C4-2B (cell line): ENCODE results near the gene FSTL4.

ENCODE experiments used
- H3K27ac ChIP-seq: fragments of 450-650 bp; 2 replicates; pipeline ENCODE4 v1.5.1; 2017
- ZFX ChIP-seq: fragments of 450-650 bp; IDR thresholded peaks from 2 replicates; pipeline ENCODE4 v1.6.1; 2017
- TF ChIP-seq, protein P1 (sequence below): fragments of 450-650 bp; conservative IDR thresholded peaks from 2 replicates; pipeline ENCODE4 v1.5.1; 2017; ENCODE audit warnings: mild to moderate bottlenecking

The FSTL4 gene

DNA sequence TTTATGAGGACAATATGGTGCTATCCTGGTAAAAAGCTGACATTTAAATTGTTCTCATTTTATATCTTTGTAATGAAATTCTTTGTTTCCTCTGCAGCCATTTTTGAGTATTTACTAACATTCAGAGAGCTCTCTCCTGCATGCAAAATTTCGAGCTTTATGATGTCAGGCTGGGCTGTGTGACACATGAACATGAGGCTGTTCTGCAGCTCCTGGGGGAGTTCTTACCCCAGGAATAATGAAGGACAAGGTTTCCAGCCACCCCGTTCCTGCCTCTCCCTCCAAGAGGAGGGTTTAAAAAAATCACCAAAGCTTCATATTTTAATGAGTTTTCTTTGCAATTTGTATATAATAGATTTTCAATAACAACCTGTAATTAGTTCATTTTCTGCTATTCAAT lies 308.2 kb downstream of the FSTL4 start:
- no peak for TF ChIP-seq ZFX
- TF ChIP-seq, protein P1, sequence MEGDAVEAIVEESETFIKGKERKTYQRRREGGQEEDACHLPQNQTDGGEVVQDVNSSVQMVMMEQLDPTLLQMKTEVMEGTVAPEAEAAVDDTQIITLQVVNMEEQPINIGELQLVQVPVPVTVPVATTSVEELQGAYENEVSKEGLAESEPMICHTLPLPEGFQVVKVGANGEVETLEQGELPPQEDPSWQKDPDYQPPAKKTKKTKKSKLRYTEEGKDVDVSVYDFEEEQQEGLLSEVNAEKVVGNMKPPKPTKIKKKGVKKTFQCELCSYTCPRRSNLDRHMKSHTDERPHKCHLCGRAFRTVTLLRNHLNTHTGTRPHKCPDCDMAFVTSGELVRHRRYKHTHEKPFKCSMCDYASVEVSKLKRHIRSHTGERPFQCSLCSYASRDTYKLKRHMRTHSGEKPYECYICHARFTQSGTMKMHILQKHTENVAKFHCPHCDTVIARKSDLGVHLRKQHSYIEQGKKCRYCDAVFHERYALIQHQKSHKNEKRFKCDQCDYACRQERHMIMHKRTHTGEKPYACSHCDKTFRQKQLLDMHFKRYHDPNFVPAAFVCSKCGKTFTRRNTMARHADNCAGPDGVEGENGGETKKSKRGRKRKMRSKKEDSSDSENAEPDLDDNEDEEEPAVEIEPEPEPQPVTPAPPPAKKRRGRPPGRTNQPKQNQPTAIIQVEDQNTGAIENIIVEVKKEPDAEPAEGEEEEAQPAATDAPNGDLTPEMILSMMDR, result no peak
- no peak overlapping the region for H3K27ac ChIP-seq

DNA sequence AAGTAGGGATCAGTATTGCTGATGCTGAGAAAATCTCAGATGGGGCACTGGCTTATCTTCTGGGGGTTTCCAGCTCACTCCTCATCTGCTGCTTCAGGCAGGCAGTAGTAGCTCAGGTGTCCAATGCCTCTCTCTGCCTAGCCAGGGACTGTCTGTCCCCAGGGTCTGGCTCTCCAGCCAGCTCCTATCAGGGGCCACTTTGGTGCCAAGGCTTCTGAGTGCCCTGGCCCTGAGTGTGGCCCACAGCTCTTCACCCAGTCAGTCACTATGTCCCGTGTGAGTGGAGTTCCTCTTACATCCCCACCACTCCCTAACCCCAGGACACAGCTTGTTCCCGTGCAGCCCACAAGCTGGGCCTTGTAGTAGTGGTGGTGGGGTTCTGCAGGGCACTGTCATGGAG lies 309.0 kb downstream of the FSTL4 start:
- H3K27ac ChIP-seq, result no peak overlapping the region

DNA sequence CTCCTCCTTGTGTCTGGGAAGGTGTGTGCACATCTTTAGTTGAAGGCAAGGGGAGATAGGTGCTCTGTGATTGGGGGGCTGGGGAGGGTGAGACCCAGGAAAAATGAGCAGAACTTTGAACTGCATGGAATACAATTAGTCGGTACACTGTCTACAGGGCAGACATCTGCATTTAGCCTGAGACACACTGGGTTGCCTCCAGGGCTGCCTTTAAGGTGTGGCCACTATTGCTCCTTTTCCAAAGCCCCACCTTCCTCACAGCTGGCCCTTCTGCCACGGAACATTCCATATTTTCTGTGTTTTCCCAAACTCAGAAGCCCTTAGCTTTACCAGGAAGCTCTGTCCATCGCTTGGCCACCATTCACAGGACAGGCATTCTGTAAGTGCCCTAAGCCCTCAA lies 312.6 kb downstream of the FSTL4 start:
- no peak overlapping the region for H3K27ac ChIP-seq

More for the DNA sequence above, 309.0 kb downstream of the FSTL4 start:
- TF ChIP-seq, protein P1, result no peak
- no peak for TF ChIP-seq ZFX

DNA sequence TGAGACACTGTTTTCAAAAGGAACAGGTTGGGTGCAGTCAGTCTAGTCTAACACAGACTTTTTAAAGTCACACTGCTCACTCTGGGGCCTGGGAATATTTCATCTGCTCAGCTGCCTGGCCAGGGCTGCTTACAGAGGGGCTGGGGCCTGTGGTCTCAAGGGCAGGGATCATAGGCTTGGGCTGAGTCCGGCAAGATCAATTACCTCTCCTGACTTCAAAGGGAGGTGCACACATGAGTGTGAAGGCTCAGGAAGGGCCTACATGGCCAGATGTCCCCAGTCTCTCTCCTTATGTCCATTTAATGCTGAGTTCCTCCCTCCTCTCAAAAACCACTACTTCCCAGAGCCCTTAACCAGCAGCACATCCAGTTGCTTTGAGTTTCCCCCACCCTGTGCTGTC lies 313.3 kb downstream of the FSTL4 start:
- TF ChIP-seq, protein P1, result no peak
- TF ChIP-seq ZFX, result no peak
- H3K27ac ChIP-seq, result no peak overlapping the region

More for the DNA sequence above, 312.6 kb downstream of the FSTL4 start:
- TF ChIP-seq, protein P1, result no peak
- no peak for TF ChIP-seq ZFX

DNA sequence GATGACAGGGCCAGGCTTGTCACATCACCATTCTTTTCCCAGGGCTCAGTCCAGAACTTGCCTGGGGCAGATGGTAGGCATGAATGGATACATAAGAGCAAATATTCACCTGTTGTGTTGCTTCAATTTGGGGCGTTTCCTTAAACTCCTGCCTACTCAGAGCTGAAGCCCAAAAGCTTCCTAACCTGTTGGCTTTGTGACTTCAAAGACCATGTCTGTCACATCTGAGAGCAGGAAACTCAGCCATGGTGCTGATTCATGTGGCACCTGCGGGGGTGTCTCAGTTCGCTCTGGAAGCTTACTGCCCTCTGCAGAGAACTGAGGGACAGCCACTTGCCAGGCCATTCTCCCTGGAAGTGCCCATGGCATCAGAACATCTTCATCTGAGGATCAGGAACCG lies 313.9 kb downstream of the FSTL4 start:
- H3K27ac ChIP-seq, result no peak overlapping the region
- TF ChIP-seq ZFX, result no peak
- TF ChIP-seq, protein P1, result no peak

DNA sequence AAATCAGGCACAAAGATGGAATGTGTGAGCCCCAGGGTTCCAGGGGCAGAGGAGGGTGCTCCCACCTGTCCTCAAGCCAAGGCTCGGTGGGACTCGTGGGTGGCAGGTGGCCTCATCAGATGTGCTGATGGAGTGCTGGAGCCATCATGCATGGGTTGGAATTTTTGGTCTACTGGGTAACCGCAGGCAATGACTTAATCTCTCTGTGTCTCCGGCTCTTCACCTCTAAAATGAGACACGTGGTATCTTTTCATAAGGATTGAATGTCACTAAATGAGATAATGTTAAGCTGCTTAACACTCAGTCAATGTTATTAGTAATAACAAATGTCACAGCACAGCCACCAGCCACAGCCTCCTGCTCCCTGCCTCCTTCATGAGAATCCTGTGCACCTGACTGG lies 315.0 kb downstream of the FSTL4 start:
- TF ChIP-seq ZFX, result no peak
- TF ChIP-seq, protein P1, result no peak
- no peak overlapping the region for H3K27ac ChIP-seq

DNA sequence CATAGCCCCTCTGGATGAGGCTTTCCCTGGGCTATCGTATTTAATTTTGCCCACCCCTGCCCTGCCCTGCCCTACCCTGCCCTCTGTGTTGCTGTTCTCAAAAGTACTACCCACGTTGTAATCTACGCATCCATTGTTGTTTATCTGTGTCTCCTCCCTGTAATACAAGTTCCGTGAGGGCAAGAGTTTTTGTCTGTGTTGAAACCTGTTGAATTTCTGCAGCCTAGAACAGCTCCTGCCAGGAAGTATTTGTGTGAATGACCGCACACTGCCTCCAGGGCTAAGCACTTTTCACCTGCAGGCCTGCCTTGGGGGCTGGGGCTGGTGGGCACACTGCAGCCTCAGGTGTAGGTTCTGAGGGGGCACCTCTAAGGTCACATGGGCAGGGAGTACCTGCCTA lies 315.7 kb downstream of the FSTL4 start:
- TF ChIP-seq ZFX, result no peak
- TF ChIP-seq, protein P1, result no peak
- no peak overlapping the region for H3K27ac ChIP-seq
